Left hindlimb (tissue), 1 donor: ENCODE measurements around the gene XKRX.

Source experiments
- DNase-seq: peaks from one replicate; pipeline ENCODE4 v3.0.0-alpha.2; 2018

XKRX gene

DNA sequence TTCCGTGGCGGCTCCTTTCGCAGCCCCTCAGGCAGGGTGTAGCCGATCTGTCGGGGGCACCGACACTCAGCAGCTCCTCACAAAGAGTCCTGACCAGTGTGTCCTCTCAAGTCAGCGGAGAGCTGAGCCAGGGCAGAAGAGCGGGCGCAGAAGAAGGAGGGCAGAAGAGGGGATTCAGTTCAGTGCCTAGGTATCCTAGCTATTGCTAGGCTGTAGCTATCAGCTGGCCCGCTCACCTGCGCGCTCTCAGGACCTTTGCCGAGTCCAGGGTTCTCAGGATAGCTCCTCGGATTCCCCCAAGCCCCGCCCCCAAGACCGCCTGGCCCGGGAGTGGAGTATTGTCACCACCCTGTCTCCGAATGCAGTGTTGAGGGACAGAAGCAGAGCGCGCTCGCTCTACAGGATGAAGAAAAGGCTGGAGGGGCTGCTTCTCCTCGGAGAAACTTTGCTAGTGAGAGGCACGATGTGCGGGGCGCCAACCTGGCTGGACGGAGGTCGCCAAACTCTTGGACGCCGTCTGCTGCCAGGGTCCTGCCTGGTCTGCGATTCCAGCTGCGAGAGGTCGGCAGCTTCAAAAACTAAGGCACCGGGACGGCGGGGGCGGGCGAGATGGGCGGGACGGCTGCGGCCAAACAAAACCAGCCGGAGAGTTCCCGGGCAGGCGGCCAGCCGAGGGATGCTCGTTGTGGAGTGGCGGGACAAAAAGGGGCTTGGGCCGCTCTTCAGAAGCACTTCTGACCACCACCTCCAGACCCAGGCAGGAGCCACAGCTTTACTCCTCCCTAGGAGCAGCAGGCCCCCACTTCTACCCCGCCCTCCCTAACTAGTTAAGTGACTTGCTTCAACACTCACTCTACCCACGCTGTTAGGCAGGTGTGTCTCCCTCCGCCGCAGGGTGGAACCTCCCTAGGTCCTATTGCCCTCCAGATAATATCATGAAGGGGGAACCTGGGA is at the start of gene XKRX:
Gene XKRX (minus strand): TSS at position 258 of the 954 bp plus-strand sequence. CDS start 613 bp downstream, outside the sequence.
- DNase-seq, result peak; percentile 40

DNA sequence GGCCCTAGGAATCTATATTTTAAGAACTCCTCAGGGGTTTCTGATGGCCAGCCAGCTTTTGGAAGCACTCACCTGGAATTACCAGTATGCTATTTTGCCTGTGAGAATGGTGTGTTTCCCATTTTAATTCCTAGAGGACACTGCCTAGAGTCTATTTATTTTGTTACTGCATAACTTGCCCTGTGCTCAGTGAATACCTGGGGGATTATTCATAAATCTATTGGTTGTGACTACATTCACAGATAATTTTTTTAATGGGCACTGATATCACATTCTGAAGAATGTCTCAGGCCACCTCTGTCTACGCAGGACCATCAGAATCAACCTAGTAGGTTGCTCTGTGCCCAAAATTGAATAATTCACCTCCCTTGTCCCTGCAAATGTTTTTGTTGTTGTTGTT is 47.5 kb upstream of the XKRX start:
- no peak for DNase-seq

DNA sequence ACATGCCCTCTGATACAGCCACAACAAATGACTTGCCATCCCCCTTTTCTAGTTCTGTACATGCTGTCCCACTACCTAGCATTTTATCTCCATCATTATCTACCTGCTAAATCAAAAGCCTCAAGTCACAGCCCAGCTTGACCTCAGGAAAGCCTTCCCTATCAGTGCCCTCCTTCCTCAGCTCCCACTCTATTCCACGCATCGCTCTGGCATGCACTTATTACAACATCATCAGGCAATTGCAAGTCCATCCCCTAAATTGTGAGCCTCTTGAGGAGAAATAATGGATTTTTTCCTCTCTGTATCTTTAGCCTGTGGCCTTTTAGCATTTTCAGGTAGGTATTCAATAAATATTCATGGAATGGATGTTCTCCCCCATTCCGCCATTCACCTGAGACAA is 46.5 kb upstream of the XKRX start:
- DNase-seq, result no peak

DNA sequence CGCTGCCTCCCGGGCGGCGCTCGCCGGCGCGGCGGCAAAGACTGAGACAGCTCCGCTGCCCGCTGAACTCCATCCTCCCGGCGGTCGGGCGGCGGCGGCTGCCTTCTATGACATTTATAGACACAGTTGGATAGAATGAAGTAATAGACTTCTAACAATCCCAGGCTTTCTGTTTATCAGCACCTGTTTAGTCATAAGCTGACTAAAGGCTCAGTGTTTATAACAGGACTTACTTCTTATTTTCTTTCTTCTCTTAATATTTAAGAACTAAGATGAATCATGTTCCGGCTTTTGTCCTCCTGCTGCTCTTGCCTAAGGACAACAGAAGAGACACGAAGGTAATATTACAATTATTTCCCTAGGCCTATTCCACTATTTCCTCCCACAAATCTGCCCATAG is 44.7 kb upstream of the XKRX start:
- DNase-seq, result no peak

DNA sequence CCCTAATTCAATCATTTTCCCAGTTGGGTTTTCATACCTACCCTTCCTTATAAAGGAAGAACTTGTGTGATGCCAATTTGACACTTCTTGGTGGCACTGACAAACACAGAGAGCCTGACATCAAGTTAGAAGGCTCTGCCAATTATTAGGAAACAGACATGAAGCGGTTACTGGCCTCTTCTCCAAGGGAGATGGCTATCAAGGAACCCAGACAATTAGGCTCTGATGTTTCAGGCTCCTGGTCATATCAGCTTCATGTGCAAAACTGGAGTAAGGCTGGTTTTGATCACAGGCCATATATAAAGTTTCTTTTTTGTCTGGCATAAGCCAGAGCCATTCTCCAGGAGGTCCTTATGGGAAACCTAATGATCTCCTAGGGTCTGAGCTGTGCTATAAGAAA is 41.2 kb upstream of the XKRX start:
- DNase-seq, result no peak

DNA sequence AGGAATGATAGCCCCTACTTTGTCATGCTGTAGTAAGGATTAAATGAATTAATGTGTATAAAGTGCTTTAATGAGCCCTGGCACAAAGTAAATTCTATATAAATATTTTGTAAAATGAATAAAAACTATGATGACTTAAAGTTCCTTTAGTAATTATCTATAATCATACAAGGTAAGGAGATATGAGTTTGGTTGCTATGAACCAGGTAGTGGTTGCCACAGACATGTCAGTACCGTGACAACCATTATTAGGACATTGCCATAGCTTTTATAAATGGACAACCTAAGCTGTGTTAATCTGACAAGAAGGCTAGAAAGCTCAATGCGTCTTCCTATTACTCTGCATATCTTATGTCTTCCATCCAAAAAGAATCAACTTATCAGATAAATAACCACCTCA is 40.7 kb upstream of the XKRX start, which contains the start of gene ARL13A:
Gene ARL13A (plus strand): TSS at position 301 of the 400 bp plus-strand sequence. CDS start 3,982 bp downstream, outside the sequence.
- no peak for DNase-seq

DNA sequence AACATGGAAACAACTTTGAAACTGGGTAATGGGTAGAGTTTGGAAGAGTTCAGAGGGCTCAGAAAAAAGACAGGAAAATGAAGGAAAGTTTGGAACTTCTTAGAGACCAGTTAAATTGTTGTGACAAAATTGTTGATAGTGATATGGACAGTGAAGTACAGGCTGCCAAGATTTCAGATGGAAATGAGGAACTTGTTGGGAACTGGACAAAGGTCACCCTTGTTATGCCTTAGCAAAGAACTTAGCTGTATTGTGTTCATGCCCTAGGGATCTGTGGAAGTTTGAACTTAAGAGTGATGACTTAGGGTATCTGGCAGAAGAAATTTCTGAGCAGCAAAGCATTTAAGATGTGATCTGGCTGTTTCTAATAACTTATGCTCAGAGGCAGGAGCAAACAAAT is 35.6 kb upstream of the XKRX start:
- DNase-seq, result no peak

DNA sequence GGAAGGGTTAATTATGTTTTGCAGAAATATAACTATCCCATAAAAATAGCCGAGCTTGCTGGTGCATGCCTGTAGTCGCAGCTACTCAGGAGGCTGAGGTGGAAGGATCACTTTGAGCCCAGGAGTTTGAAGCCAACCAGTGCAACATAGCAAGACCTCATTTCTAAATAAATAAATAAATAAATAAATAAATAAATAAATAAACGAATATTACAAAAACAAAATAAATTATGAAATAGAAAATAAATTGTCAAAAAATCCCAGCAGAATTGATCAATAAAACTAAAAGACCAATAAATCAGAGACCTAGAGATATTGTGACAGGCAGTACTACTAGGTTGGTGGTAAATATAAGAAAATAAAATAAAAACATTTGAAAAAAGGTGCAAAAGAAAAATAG is 34.1 kb upstream of the XKRX start:
- no peak for DNase-seq

DNA sequence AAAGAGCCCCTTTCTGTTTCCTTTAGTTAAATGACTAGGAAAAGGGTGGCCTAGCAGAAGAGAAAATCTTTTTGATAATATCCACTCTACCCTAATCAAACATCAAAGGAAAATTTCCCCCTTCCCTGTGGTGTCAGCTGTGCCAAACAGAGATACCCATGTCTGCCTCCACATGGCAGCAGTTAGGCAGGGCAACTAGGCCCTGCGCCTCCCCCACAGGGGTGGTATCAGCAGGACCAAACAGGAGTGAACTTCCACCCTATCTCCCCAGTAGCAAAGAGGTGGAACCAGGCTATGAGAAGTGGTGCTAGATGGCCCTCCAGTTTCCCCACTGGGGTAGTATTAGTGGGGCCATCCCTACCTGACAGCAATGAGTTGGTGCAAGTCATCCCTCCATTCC is 19.8 kb upstream of the XKRX start:
- DNase-seq, result no peak

DNA sequence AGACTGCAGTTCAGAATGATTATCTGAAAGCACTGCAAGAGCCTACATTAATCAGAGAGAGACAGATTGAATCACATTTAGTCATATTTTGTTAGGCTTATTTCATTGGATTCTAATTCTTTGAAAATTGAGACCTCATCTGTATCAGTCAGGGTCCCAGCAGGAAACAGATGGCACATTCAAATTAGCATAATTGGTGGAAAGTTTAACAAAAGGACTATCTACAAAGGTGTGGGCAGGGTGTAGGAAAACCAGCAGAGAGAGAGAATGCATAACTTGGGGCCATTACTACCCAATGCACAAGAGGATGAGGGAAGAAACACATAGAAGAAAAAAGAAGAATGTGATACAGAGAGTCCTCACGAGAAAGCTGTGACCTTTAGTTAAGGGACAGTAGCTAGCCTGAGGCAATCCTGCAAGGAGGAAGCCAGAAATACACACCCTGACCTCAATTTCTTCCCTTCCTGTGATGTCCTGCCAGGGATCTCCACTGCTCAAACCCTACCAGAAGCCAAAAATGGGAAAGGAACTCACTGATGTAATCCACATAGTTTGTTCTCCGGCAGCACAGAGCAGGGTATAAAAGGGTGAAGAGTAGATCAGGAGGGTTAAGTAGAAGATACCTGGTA is 17.7 kb upstream of the XKRX start:
- no peak for DNase-seq

DNA sequence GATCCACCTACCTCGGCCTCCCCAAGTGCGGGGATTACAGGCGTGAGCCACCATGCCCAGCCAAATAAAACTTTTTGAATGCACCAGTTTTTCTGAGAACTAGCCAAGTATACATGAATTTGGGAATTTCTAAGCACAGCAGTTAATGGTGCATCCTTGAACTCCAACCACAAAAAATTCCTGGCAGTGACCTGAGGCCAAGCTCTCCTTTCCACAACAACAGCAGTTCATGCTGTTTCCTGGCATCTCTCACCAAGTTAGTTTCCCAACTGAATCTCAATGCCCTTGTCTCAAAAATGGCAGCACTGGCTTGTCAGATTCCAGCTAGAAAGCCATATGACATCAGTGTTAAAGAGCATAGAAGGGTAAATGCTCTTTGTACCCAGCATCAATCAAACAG is 15.9 kb upstream of the XKRX start:
- no peak for DNase-seq

DNA sequence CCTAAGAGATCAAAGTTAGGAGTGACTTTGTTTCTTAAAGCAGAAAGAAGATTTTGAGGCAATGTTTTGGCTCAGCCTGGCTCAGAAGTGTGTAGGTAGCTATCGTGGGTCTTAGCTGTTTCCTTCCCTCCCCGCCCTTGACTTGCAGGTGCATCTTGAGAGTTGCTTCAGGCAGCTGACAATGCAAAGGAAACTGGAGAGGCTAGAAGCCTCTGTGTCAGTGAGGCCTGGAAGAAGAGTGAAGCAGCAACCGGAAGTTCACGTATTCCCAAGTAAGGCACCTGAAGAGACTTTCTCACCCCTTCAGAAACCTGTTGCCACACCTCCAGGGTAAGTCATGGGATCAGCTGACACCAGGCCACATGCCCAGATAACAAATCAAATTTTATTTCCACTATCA is 10.6 kb upstream of the XKRX start:
- no peak for DNase-seq

DNA sequence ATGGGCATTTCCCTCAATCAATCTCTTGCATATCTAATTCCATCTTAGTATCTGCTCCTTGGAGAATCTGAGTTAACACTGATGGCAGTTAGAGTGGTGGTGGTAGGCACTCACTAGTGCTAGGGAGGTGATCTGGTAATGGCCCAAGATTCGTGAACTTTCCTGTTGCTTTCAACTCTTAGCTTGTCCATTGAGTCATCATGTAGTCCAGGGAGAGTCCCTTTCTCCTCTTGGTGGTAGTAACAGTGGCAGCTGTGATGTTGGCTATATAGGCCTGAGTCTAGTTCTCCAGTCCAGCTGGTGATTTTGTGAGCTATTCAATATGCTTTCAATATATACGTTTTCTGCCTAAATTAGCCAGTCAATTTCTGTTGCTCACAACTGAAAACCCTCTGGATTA is 7.0 kb upstream of the XKRX start:
- DNase-seq, result no peak

DNA sequence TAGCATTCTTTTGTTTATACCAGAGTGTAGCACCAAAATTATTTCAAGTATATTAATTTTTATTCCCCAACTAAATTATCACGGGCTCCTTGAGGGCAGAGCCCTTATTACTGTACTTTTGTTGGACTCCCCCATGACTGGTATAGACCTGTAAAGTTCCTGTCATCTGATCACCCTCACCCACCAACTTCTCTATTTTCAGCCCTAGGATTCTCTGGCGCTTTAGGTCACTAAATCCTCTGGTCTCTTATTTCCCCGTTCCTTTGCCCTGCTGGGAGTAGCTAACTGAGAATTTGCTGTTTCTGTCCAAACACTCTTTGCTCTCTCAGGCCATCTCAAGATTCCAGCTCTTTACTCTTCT is 3.2 kb upstream of the XKRX start:
- DNase-seq, result no peak

DNA sequence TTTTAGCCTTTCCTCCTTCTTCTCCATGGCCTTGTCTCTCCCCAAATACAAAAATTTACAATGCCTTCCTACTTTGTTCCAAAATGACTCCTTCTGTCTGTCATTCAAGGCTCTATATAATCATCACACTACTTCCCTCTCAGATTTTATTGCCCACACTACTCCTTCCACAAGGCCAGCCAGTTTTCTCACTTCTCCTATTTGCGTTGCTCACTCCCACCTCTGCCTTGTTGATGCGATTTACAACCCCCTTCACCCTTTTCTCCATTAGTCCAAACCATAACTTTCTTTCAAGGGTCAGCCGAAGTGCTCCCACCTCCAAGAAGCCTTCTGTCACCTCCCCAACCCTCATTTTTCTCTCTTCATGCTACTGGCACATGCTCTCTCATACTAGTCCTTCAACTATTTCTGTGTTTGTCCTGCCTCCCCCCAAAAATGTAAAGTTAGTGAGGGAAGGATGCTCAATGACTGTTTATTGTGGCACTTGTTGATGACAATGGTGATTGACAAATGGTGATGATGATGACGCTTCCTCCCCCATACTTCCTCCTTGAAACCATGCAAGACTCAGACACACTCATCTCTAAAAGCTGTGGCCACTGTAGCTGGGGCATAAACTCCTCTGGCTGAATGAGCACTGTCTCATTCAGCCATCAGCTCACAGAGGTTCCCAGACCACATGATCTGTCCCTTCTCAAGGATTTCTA is 2.7 kb upstream of the XKRX start:
- no peak for DNase-seq

DNA sequence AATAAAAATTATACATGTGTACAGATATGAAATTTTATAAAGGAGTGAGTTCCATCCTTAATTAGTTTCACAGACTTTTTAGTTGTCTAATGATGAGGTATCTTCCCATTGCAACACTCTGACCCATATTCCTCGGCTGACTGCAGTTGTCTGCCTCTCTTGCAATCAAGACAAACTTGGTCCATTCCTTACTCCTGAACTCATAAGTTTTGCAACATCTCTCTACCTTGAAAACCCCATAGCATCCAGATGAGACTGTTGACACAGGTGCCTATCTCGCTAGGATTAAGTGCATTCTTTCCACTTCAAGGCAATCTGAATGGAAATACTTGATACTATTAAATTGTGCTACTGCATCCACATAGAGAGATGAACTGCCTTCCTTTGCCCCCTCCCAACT is 2.3 kb downstream of the XKRX start:
- DNase-seq, result no peak

DNA sequence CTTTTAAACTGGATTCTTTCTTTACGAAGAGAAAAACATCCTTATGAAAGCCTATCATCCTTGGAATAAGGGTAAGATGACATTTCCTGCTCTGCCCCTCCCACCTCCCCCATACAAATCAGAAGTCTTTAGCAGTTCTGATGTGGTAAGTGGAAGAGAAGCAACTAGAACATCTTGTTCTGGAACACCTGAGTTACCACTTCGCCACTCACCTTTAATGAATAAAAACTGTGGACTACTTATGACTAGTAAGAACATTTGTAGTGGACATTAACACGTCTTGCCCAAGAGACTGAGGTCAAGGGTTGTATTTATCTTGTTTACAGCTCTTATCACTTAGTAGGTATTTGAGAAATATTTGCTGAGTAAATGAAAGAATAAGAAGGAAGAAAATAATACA is 4.3 kb downstream of the XKRX start:
- DNase-seq, result no peak

DNA sequence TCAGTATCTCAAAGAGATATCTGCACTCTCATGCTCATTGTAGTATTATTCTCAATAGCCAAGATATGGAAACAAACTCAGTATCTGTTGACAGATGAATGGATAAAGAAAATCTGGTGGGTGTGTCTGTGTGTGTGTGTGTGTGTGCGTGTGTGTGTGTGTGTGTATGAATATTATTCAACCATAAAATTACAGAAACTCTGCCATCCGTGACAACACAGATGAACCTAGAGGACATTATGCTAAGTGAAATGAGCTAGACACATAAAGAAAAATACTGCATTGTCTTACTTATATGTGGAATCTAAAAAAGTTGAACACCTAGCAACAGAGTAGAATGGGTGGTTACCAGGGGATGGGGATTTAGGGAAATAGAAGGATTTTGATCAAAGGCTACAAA is 13.2 kb downstream of the XKRX start:
- DNase-seq, result no peak

DNA sequence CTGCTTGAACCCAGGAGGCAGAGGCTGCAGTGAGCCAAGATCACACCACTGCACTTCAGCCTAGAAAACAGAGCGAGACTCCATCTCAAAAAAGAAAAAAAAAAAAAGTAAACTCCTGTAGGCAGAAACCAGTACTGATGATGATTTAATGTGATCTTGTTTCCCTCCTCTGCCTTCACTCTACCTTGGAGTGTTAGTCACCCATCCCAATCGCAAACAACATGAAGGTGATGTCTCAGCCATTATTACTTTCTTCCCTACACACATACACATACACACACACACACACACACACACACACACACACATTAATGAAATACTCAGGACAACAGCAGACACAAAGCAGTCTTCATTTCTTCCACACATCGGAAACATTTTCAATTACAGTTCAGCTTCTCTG is 15.6 kb downstream of the XKRX start:
- DNase-seq, result no peak

DNA sequence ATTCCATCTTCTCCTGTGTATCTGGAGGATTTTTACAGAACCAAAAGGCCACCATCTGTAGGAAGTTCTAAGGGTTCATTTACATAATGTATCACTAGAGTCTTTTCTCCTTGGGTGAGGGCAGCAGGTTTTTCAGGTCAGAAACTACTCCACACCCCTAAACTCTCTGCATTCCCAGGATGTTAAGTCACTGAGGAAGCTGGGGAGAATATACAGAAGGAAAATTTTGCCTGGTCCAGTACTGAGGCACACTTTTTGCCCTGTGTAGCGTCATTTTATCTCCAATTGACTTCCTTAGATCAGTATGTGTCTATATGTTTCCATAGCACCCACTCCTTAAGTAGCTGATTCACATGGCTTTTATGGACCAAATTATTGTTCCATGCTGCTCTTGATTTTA is 17.0 kb downstream of the XKRX start:
- DNase-seq, result no peak

DNA sequence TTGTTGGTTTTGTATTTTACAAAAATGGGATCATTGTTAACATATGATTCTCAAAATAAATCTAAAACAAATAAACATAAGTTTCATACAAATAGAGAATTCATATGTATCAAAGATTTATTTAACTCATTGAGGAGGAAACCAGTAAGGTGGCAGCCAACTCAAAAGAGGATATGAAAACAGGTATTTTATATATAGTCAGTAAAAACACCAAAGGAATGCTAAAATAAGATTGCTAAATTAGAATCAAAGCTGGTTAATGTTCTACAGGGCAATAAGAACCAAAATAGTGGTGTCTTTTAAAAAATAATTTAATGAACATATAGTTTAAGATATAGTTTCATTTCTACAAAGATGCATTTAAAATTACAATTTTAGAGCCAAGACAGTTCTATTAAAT is 23.1 kb downstream of the XKRX start:
- DNase-seq, result no peak

DNA sequence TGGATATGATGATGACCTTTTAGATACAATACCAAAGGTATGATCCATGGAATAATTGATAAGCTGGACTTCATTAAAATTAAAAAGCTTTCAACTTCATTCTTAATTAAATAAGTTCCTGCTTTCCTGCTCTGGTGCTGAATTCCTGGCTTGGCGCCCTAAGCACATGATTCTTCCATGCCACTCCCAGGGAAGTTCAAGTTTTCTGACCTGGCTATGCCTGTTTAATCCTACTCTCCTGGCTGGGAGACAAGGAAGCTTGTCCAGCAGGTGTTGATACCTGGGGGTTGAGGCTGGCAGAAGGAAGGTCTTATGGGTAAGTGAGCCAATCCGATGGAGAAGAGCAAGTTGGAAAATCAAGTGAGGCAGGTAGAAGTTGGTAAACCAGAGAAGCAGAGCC is 24.3 kb downstream of the XKRX start:
- no peak for DNase-seq

DNA sequence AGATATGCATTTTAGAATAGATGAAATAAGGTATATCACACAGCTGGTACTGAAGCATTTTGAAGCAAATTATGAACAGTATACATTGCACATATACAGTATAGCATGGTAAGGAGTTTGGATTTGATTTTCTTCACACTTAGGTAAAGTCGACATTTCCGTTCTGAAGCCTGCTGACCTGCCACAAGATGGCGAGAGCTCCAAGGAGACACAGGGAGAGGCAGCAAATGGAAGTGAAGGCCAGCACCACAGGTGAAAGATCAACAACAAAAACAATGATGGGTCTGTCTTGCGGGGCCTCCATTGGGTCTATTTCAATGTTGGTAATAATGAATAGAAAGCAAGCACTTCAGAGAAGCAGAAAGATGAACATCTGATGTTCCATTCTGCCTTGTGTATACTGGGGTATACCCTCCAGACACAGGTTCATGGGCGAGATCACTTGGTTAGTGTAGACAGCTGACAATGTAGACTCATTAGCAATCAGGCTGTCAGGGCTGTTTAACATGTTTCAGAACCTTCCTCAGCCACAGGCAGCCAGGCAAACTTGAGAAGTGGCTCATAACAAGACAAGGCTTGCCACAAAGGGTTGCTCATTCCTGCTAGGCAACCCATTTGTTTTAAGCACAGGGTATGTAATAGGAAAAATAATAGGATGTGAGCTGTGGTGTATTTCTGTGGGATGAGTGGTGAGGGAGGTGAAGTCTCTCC is 33.2 kb downstream of the XKRX start:
- no peak for DNase-seq
